Measurements from ENCODE around the gene NANS.
A peak's percentile ranks its signal among the peaks of the same experiment; 100 is the strongest.
"Not testable (repeated sequence)": the region's sequence is repeated elsewhere in the genome, so short reads cannot be mapped to it uniquely, and the experiment has no call there.

NANS gene

DNA sequence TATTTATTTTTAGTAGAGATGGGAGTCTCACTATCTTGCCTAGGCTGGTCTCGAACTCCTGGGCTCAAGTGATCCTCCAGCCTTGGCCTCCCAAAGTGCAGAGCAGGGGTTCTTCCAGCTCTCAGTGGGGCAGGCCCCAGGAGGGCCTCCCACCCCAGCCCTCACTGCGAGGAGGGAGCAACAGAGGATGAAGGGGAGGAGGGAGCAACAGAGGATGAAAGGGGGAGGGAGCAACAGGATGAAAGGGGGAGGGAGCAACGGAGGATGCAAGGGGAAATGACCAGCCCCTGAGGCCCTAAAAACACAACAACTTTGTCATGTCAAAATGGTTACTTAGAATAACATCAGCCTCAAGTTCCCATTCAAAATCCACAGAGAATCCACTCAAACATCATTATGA lies 52.5 kb downstream of the NANS start:
- no peaks in the 10 kb centered on the region for H3K36me3 ChIP-seq (ENCODE audit: insufficient read depth, low read length)
- H3K9ac ChIP-seq (ENCODE audit: low read depth, low read length): no peak overlapping the region

GRCh38 chr9:98117097-98117496 lies 60.6 kb downstream of the NANS start:
- not testable (repeated sequence) for H3K36me3 ChIP-seq (ENCODE audit: insufficient read depth, low read length); H3K4me1 ChIP-seq (ENCODE audit: insufficient read depth, low read length); H3K9me3 ChIP-seq (ENCODE audit: control insufficient read depth, insufficient read depth, low read length); H3K9ac ChIP-seq (ENCODE audit: low read depth, low read length)

More for the DNA sequence above, 52.5 kb downstream of the NANS start:
- H3K9me3 ChIP-seq (ENCODE audit: control insufficient read depth, insufficient read depth, low read length): no peaks in the 10 kb centered on the region
- H3K4me1 ChIP-seq (ENCODE audit: insufficient read depth, low read length): peaks cover 15% of the 10 kb centered on the region

GRCh38 chr9:98117984-98118639 lies 61.6 kb downstream of the NANS start:
- H3K9ac ChIP-seq (ENCODE audit: low read depth, low read length): peak overlapping the region; percentile 53
- H3K4me1 ChIP-seq (ENCODE audit: insufficient read depth, low read length): no peaks in the 10 kb centered on the region; the same call in 1 of the 2 replicates

DNA sequence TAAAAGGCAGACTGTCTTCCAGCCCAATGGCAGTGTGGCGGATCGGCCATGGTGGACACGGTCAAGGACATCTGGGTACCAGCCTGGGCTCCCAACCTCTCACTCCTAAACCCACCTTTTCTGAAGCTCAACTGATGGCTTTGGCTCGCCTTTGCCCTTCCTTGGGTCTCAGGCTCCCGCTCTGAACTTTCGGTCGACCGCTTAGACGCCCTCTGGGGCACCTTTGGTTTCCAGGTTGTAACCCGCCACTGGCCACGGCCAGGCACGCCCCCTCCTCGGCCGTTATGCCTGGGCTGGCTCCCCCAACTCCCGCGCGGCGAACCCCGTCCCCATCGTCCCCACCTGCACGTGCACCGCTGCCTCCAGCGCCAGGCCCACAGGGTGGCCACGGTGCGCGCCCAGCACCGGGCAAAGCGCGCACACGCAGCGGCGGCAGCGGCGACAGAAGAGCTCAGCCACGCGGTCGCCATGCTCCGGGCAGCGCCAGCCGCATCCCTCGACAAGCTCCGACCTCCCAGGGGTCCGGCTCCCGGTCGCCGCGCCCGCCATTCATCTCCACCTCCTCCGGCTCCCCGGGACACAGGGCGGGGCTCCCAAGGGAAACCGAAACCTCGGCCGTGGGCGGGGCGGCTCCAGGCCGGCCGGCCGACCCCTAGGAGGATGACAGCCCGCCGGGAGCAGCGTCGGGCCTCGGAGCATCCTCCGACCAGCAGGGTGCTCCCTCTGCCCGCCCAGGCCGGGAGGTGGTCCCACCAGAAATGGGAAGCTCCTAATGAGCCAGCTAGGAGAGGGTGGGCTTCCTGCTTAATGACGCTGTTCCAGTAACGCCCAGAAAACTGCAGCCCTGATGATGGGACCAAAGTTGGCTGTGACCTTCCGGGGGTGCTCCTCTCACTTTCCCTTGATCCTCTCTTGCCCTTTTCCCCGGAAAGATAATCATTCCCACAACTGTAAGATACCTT lies 62.4 kb downstream of the NANS start, which contains the start of gene TRIM14:
Gene TRIM14, minus strand, starts transcription at position 583 of the 962 bp plus-strand sequence. Its CDS starts 34 bp downstream, at position 549.
- Histone ChIP-seq H3K9me3 (ENCODE audit: control insufficient read depth, insufficient read depth, low read length) (no peaks in the 10 kb centered on the region), H3K36me3 (ENCODE audit: insufficient read depth, low read length) (no peaks in the 10 kb centered on the region), H3K4me1 (ENCODE audit: insufficient read depth, low read length) (no peaks in the 10 kb centered on the region; the same call in 1 of the 2 replicates), H3K9ac (ENCODE audit: low read depth, low read length) (peak within 1 kb of the TSS; percentile 53)

More at GRCh38 chr9:98117984-98118639, 61.6 kb downstream of the NANS start:
- Histone ChIP-seq H3K9me3 (ENCODE audit: control insufficient read depth, insufficient read depth, low read length) (no peaks in the 10 kb centered on the region), H3K36me3 (ENCODE audit: insufficient read depth, low read length) (no peaks in the 10 kb centered on the region)

DNA sequence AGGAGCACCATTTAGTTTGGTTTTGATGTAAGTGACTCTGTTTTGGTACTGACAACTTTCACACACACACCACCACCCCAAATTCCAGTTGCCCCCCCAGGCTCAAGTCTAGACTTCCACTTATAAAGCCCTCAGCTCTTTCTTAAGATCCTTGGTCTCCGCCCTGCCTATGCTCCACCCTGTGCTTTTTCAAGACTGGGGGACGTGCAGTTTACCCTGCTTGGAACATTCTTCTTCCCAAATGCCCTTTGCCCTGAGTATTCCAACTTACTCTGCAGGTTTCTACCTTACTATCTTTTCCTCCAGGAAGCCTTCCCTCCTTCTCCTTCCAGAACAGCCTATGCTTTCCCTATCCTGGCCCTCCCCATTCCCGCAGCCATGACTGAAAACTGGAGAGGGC lies 63.9 kb downstream of the NANS start:
- no peaks in the 10 kb centered on the region; the same call in 1 of the 2 replicates for H3K4me1 ChIP-seq (ENCODE audit: insufficient read depth, low read length)
- no peak overlapping the region for H3K9ac ChIP-seq (ENCODE audit: low read depth, low read length)
- H3K9me3 ChIP-seq (ENCODE audit: control insufficient read depth, insufficient read depth, low read length): no peaks in the 10 kb centered on the region
- no peaks in the 10 kb centered on the region for H3K36me3 ChIP-seq (ENCODE audit: insufficient read depth, low read length)

- no peaks in the 10 kb centered on the region; the same call in 1 of the 2 replicates for H3K4me1 ChIP-seq (ENCODE audit: insufficient read depth, low read length)
- H3K9me3 ChIP-seq (ENCODE audit: control insufficient read depth, insufficient read depth, low read length): no peaks in the 10 kb centered on the region
- H3K36me3 ChIP-seq (ENCODE audit: insufficient read depth, low read length): no peaks in the 10 kb centered on the region
- no peak overlapping the region for H3K9ac ChIP-seq (ENCODE audit: low read depth, low read length)
Measured at GRCh38 chr9:98121058-98121457, 64.5 kb downstream of the NANS start.

- H3K9me3 ChIP-seq (ENCODE audit: control insufficient read depth, insufficient read depth, low read length); H3K9ac ChIP-seq (ENCODE audit: low read depth, low read length); H3K4me1 ChIP-seq (ENCODE audit: insufficient read depth, low read length); H3K36me3 ChIP-seq (ENCODE audit: insufficient read depth, low read length): not testable (repeated sequence)
Measured at GRCh38 chr9:98124091-98124490, 67.6 kb downstream of the NANS start.

DNA sequence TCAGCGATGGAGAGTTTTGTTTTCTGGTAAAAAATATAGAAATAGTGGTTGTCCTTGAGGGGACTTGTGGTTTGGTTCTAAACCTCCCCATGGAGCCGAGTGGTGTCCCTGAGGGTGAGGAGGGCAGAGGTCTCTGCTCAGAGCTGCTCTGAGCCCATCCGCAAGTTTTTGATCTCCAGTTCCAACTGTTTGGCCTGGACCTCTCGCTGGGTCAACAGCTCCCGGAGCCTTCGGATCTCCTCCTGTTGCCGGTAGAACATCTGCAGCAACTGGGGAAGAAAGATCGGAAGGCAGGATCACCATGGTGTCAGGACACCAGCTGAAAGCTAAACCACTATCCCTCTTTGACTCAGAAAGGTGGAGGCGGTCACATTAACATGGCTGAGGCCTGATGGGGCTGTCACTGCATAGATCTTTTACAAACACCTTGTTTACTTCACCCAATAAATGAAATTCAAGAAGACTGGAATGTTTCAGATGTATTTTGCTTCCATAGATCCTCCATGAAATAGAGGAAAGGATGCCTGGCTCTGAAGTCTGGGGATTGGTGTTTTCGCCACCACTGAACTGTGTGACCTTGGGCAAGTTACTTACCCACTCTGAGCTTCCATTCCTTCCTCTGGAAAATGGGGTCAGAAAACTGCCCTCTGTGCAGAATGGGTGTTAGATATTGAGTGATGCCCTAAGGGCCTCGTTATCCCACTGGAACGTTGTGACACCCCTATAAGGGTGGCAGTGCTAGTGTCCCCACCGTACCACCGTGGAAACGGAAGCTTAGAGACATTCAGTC lies 68.3 kb downstream of the NANS start:
- Histone ChIP-seq H3K9me3 (ENCODE audit: control insufficient read depth, insufficient read depth, low read length) (no peaks in the 10 kb centered on the region), H3K36me3 (ENCODE audit: insufficient read depth, low read length) (no peaks in the 10 kb centered on the region), H3K4me1 (ENCODE audit: insufficient read depth, low read length) (peaks cover 5% of the 10 kb centered on the region; the same call in 1 of the 2 replicates), H3K9ac (ENCODE audit: low read depth, low read length) (no peak overlapping the region)

GRCh38 chr9:98127226-98127625 lies 70.7 kb downstream of the NANS start:
- Histone ChIP-seq H3K9ac (ENCODE audit: low read depth, low read length) (no peak overlapping the region), H3K9me3 (ENCODE audit: control insufficient read depth, insufficient read depth, low read length) (no peaks in the 10 kb centered on the region), H3K36me3 (ENCODE audit: insufficient read depth, low read length) (no peaks in the 10 kb centered on the region), H3K4me1 (ENCODE audit: insufficient read depth, low read length) (peaks cover 5% of the 10 kb centered on the region; the same call in 1 of the 2 replicates)

DNA sequence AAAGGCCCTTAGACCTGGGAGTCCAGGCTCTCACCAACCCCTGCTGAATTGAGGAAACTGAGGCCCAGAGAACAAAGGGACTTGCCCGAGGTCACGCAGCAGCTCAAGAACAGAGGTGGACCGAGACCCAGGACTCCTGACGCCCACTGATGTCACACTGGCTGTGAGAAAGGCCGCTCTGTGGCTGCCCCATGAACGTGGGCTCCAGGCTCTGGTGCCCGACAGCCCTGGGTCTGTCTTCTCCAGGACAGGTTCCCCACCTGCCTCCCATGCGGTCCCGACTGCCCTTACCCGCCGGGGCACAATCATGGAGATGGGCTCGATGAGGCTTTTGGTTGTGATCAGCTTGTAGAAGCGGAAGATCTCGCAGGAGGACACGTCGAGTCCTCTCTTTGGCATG lies 71.8 kb downstream of the NANS start:
- no peaks in the 10 kb centered on the region for H3K9me3 ChIP-seq (ENCODE audit: control insufficient read depth, insufficient read depth, low read length)
- H3K4me1 ChIP-seq (ENCODE audit: insufficient read depth, low read length): peaks cover 5% of the 10 kb centered on the region; the same call in 1 of the 2 replicates
- no peak overlapping the region for H3K9ac ChIP-seq (ENCODE audit: low read depth, low read length)
- H3K36me3 ChIP-seq (ENCODE audit: insufficient read depth, low read length): no peaks in the 10 kb centered on the region

DNA sequence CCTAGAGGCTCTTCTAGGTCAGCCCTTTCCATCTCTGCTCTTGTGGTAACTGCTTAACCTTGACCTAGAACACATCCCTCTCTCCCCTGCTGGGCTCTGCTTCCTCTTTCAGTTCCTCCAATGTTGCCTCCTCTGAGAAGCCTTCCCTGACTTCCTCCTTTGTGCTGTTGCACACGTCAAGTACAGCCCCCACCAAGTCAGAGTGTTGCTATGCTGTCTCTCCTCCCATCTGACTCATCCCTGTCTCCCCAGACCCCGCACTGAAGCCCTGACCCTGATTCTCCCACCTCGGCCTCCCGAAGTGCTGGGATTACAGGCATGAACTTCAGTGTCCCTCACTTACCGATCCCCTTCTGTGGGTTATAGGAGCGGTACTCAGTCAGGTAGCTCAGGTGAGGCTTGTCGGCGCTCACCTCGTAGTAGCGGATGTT lies 72.9 kb downstream of the NANS start:
- peaks cover 5% of the 10 kb centered on the region; the same call in 1 of the 2 replicates for H3K4me1 ChIP-seq (ENCODE audit: insufficient read depth, low read length)
- H3K36me3 ChIP-seq (ENCODE audit: insufficient read depth, low read length): no peaks in the 10 kb centered on the region; the same call in 1 of the 2 replicates
- H3K9ac ChIP-seq (ENCODE audit: low read depth, low read length): no peak overlapping the region
- H3K9me3 ChIP-seq (ENCODE audit: control insufficient read depth, insufficient read depth, low read length): no peaks in the 10 kb centered on the region

DNA sequence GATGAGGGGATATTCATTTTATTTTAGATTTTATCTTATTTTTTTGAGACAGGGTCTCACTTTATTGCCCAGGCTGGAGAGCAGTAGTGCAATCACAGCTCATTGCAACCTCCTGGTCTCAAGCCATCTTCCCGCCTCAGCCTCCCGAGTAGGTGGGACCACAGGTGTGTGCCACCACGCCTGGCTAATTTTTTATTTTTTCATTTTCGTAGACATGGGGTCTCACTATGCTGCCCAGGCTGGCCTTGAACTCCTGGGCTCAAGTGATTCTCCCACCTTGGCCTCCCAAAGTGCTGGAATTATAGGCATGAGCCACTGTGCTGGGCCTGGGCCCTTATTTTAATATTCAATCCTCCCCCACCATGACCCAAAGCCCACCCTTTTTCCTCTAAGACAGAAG lies 73.5 kb downstream of the NANS start:
- H3K9ac ChIP-seq (ENCODE audit: low read depth, low read length); H3K4me1 ChIP-seq (ENCODE audit: insufficient read depth, low read length); H3K36me3 ChIP-seq (ENCODE audit: insufficient read depth, low read length); H3K9me3 ChIP-seq (ENCODE audit: control insufficient read depth, insufficient read depth, low read length): not testable (repeated sequence)

DNA sequence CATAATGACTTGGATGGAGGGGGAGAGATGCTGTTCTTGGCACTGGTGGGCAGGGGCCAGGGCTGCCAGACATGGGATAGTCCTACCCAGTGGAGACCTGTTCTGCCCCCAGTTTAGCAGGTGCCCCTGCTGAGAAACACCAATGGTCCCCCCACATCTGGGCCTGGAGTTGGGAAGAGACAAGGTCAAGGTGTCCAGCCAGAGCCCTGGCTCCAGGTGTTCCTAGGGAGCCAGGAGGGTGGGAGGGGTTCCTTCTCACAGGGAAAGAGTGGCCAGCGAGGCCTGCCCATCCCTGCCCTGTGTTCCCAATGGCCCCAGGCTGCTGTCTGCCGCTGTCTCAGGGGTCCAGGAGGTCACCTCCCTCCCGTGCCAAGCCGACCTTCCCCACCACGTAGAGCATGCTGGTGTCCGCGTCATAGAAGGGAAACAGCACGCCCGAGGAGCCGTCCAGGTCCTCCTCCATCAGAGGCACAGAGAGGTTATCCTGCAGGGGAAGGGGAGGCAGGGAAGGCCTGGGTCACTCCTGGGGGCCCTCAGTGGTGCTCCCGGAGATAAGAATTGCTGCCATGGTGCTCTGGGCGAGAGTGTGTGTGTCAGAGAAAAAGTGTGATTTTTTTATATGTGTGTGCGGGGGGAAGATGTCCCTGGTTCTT lies 74.2 kb downstream of the NANS start:
- H3K9me3 ChIP-seq (ENCODE audit: control insufficient read depth, insufficient read depth, low read length): no peaks in the 10 kb centered on the region
- peaks cover 5% of the 10 kb centered on the region; the same call in 1 of the 2 replicates for H3K4me1 ChIP-seq (ENCODE audit: insufficient read depth, low read length)
- H3K9ac ChIP-seq (ENCODE audit: low read depth, low read length): no peak overlapping the region
- no peaks in the 10 kb centered on the region; the same call in 1 of the 2 replicates for H3K36me3 ChIP-seq (ENCODE audit: insufficient read depth, low read length)
